Fibroblast of upper back skin (primary cell): ENCODE data around the gene AMHR2.
"Not testable (repeated sequence)": the region's sequence is repeated elsewhere in the genome, so short reads cannot be mapped to it uniquely, and the experiment has no call there.

Experiments
- DNase-seq: peaks from one replicate; pipeline ENCODE4 v3.0.0-alpha.2; 2013

AMHR2 gene

GRCh38 chr12:53415752-53416389 is 7.8 kb upstream of the AMHR2 start:
- peak; percentile 9 for DNase-seq

GRCh38 chr12:53417291-53417816 is 6.3 kb upstream of the AMHR2 start:
- not testable (repeated sequence) for DNase-seq

GRCh38 chr12:53418221-53418620 is 5.4 kb upstream of the AMHR2 start:
- no peak for DNase-seq

- DNase-seq = no peak
Measured at GRCh38 chr12:53419756-53420155, 3.9 kb upstream of the AMHR2 start.

- not testable (repeated sequence) for DNase-seq
Measured at GRCh38 chr12:53422247-53422646, 1.4 kb upstream of the AMHR2 start.

- no peak for DNase-seq
Measured at GRCh38 chr12:53424626-53425514, 1.2 kb downstream of the AMHR2 start.

- no peak for DNase-seq
Measured at GRCh38 chr12:53425515-53426150, 2.0 kb downstream of the AMHR2 start.

- peak; percentile 80 for DNase-seq
Measured at GRCh38 chr12:53427905-53428594, 4.4 kb downstream of the AMHR2 start.

- DNase-seq = no peak
Measured at GRCh38 chr12:53428741-53429140, 5.1 kb downstream of the AMHR2 start.

GRCh38 chr12:53430116-53430515 is 6.5 kb downstream of the AMHR2 start:
- DNase-seq = no peak

GRCh38 chr12:53431187-53431586 is 7.5 kb downstream of the AMHR2 start:
- peak; percentile 8 for DNase-seq

- DNase-seq = not testable (repeated sequence)
Measured at GRCh38 chr12:53435326-53435725, 11.7 kb downstream of the AMHR2 start.

GRCh38 chr12:53439582-53439981 is 15.9 kb downstream of the AMHR2 start:
- DNase-seq = not testable (repeated sequence)

- DNase-seq = peak; percentile 99
Measured at GRCh38 chr12:53441040-53441833, 17.6 kb downstream of the AMHR2 start, which contains the start of gene PRR13. Gene PRR13, plus strand, starts transcription at chr12:53441734. Its CDS starts 981 bp downstream, at chr12:53442715.

- no peak for DNase-seq
Measured at GRCh38 chr12:53443955-53444354, 20.3 kb downstream of the AMHR2 start.

GRCh38 chr12:53444593-53445325 is 21.1 kb downstream of the AMHR2 start:
- DNase-seq = not testable (repeated sequence)

- DNase-seq = no peak
Measured at GRCh38 chr12:53450936-53451335, 27.3 kb downstream of the AMHR2 start.

- DNase-seq = peak; percentile 100
Measured at GRCh38 chr12:53451661-53452158, 28.1 kb downstream of the AMHR2 start, which contains the start of gene PCBP2. Gene PCBP2, plus strand, starts transcription at chr12:53452102. Its CDS starts 2,699 bp downstream, at chr12:53454801.

- peak; percentile 86 for DNase-seq
Measured at GRCh38 chr12:53452159-53453077, 28.8 kb downstream of the AMHR2 start.
